ENCODE data around the gene INPP5A.

Gene INPP5A

GRCh38 chr10:132753596-132753995, 216.0 kb downstream of the INPP5A start:
- Histone ChIP-seq H3K9me3 (replicated peaks; ENCODE audit: insufficient read depth, low read length) (no peaks in the 10 kb centered on the region), H3K36me3 (replicated peaks; ENCODE audit: insufficient read depth, low read length) (no peaks in the 10 kb centered on the region), H3K9ac (ENCODE audit: low read length) (no peak overlapping the region), H3K27me3 (replicated peaks; ENCODE audit: insufficient read depth, low read length) (no peaks in the 10 kb centered on the region), H3F3A (ENCODE audit: insufficient read depth, low read length) (no peaks in the 10 kb centered on the region), H4K20me1 (ENCODE audit: insufficient read depth, low read length) (no peaks in the 10 kb centered on the region), H3K79me2 (ENCODE audit: low read length) (no peaks in the 10 kb centered on the region), H3K9me2 (replicated peaks; ENCODE audit: insufficient read depth, low read length) (no peaks in the 10 kb centered on the region), H3K4me3 (ENCODE audit: low read length) (no peak overlapping the region), H2AFZ (ENCODE audit: low read length) (no peak overlapping the region), H3K27ac (ENCODE audit: low read length) (no peak overlapping the region), H3K4me1 (ENCODE audit: low read length) (no peaks in the 10 kb centered on the region), H3K4me2 (ENCODE audit: low read depth, low read length) (no peak overlapping the region)
- TF ChIP-seq CTCF (IDR thresholded peaks at IDR 0.05; ENCODE audit: low read length) (no peak), EZH2phosphoT487 (IDR thresholded peaks at IDR 0.05; ENCODE audit: low read length) (no peak), EZH2 (optimal IDR thresholded peaks at IDR 0.05; ENCODE audit: low read depth, low read length) (no peak)
- DNase-seq, result no peak

GRCh38 chr10:132754071-132754470, 216.5 kb downstream of the INPP5A start:
- Histone ChIP-seq H3F3A (ENCODE audit: insufficient read depth, low read length) (no peaks in the 10 kb centered on the region), H3K36me3 (replicated peaks; ENCODE audit: insufficient read depth, low read length) (no peaks in the 10 kb centered on the region), H3K4me1 (ENCODE audit: low read length) (no peaks in the 10 kb centered on the region), H3K9me3 (replicated peaks; ENCODE audit: insufficient read depth, low read length) (no peaks in the 10 kb centered on the region), H3K79me2 (ENCODE audit: low read length) (no peaks in the 10 kb centered on the region), H3K27ac (ENCODE audit: low read length) (no peak overlapping the region), H2AFZ (ENCODE audit: low read length) (no peak overlapping the region), H3K27me3 (replicated peaks; ENCODE audit: insufficient read depth, low read length) (no peaks in the 10 kb centered on the region), H3K9ac (ENCODE audit: low read length) (no peak overlapping the region), H3K4me2 (ENCODE audit: low read depth, low read length) (no peak overlapping the region), H4K20me1 (ENCODE audit: insufficient read depth, low read length) (no peaks in the 10 kb centered on the region), H3K4me3 (ENCODE audit: low read length) (no peak overlapping the region), H3K9me2 (replicated peaks; ENCODE audit: insufficient read depth, low read length) (no peaks in the 10 kb centered on the region)
- DNase-seq, result no peak
- no peak for TF ChIP-seq EZH2 (optimal IDR thresholded peaks at IDR 0.05; ENCODE audit: low read depth, low read length)
- no peak for TF ChIP-seq EZH2phosphoT487 (IDR thresholded peaks at IDR 0.05; ENCODE audit: low read length)
- no peak for TF ChIP-seq CTCF (IDR thresholded peaks at IDR 0.05; ENCODE audit: low read length)

GRCh38 chr10:132755166-132755711, 217.7 kb downstream of the INPP5A start:
- H3K9me2 ChIP-seq (replicated peaks; ENCODE audit: insufficient read depth, low read length), result no peaks in the 10 kb centered on the region
- no peaks in the 10 kb centered on the region for H4K20me1 ChIP-seq (ENCODE audit: insufficient read depth, low read length)
- H3K27ac ChIP-seq (ENCODE audit: low read length), result no peak overlapping the region
- no peaks in the 10 kb centered on the region for H3K79me2 ChIP-seq (ENCODE audit: low read length)
- H3K27me3 ChIP-seq (replicated peaks; ENCODE audit: insufficient read depth, low read length), result no peaks in the 10 kb centered on the region
- H3K4me3 ChIP-seq (ENCODE audit: low read length), result no peak overlapping the region
- H3K9ac ChIP-seq (ENCODE audit: low read length), result no peak overlapping the region
- no peaks in the 10 kb centered on the region for H3K4me1 ChIP-seq (ENCODE audit: low read length)
- H3K9me3 ChIP-seq (replicated peaks; ENCODE audit: insufficient read depth, low read length), result no peaks in the 10 kb centered on the region
- H3F3A ChIP-seq (ENCODE audit: insufficient read depth, low read length), result no peaks in the 10 kb centered on the region
- H3K36me3 ChIP-seq (replicated peaks; ENCODE audit: insufficient read depth, low read length), result no peaks in the 10 kb centered on the region
- H3K4me2 ChIP-seq (ENCODE audit: low read depth, low read length), result no peak overlapping the region
- TF ChIP-seq CTCF (IDR thresholded peaks at IDR 0.05; ENCODE audit: low read length) (no peak), EZH2 (optimal IDR thresholded peaks at IDR 0.05; ENCODE audit: low read depth, low read length) (no peak), EZH2phosphoT487 (IDR thresholded peaks at IDR 0.05; ENCODE audit: low read length) (no peak)
- no peak overlapping the region for H2AFZ ChIP-seq (ENCODE audit: low read length)
- DNase-seq, result no peak
